ENCODE data around the gene ASTL.

- TF ChIP-seq ZNF3 (CRISPR knock-in tag; IDR thresholded peaks at IDR 0.05), result no peak
- TF ChIP-seq, protein P1, sequence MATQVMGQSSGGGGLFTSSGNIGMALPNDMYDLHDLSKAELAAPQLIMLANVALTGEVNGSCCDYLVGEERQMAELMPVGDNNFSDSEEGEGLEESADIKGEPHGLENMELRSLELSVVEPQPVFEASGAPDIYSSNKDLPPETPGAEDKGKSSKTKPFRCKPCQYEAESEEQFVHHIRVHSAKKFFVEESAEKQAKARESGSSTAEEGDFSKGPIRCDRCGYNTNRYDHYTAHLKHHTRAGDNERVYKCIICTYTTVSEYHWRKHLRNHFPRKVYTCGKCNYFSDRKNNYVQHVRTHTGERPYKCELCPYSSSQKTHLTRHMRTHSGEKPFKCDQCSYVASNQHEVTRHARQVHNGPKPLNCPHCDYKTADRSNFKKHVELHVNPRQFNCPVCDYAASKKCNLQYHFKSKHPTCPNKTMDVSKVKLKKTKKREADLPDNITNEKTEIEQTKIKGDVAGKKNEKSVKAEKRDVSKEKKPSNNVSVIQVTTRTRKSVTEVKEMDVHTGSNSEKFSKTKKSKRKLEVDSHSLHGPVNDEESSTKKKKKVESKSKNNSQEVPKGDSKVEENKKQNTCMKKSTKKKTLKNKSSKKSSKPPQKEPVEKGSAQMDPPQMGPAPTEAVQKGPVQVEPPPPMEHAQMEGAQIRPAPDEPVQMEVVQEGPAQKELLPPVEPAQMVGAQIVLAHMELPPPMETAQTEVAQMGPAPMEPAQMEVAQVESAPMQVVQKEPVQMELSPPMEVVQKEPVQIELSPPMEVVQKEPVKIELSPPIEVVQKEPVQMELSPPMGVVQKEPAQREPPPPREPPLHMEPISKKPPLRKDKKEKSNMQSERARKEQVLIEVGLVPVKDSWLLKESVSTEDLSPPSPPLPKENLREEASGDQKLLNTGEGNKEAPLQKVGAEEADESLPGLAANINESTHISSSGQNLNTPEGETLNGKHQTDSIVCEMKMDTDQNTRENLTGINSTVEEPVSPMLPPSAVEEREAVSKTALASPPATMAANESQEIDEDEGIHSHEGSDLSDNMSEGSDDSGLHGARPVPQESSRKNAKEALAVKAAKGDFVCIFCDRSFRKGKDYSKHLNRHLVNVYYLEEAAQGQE (IDR thresholded peaks at IDR 0.05; ENCODE audit: borderline replicate concordance in 1 of 2, low read depth in 1 of 2, low read length in 2 of 2), result no peak
- TF ChIP-seq HNRNPK (IDR thresholded peaks at IDR 0.05; ENCODE audit: low read depth, low read length, poor library complexity, severe bottlenecking), result no peak
- TF ChIP-seq PATZ1 (CRISPR knock-in tag; IDR thresholded peaks at IDR 0.05), result no peak
- TF ChIP-seq EEA1 (CRISPR knock-in tag; IDR thresholded peaks at IDR 0.05; ENCODE audit: borderline replicate concordance), result no peak
- TF ChIP-seq HNRNPH1 (optimal IDR thresholded peaks at IDR 0.05; ENCODE audit: low read depth, low read length), result no peak
- TF ChIP-seq ASH2L (IDR thresholded peaks at IDR 0.05; ENCODE audit: insufficient read length, low read depth, low read length), result no peak
- no peak for TF ChIP-seq BRCA1 (CRISPR knock-in tag; IDR thresholded peaks at IDR 0.05)
- no peak for TF ChIP-seq DPF2 (CRISPR knock-in tag; IDR thresholded peaks at IDR 0.05; ENCODE audit: borderline replicate concordance, low read depth)
- TF ChIP-seq SMARCC2 (IDR thresholded peaks at IDR 0.05), result no peak
- no peak for TF ChIP-seq FOXJ3 (CRISPR knock-in tag; IDR thresholded peaks at IDR 0.05; ENCODE audit: borderline replicate concordance)
- no peak for TF ChIP-seq JUN (CRISPR knock-in tag; IDR thresholded peaks at IDR 0.05)
- TF ChIP-seq E2F2 (CRISPR knock-in tag; IDR thresholded peaks at IDR 0.05; ENCODE audit: borderline replicate concordance), result no peak
Observed at GRCh38 chr2:96104487-96104861, 33.8 kb downstream of the ASTL start.
